GM18526 (cell line): ENCODE results near the gene FAM222B.

Experiments used
- POLR2A ChIP-seq: IDR thresholded peaks from 3 replicates; pipeline ENCODE4 v1.6.1; 2011; ENCODE audit not compliant: insufficient read length; ENCODE audit errors: extremely low read depth

FAM222B gene

GRCh38 chr17:28856028-28856574, 13.5 kb upstream of the FAM222B start:
- TF ChIP-seq POLR2A = no peak

GRCh38 chr17:28855336-28855679, 12.7 kb upstream of the FAM222B start:
- no peak for TF ChIP-seq POLR2A

GRCh38 chr17:28854457-28855335, 12.1 kb upstream of the FAM222B start, which contains the start of gene ERAL1:
Gene ERAL1, plus strand, starts transcription at chr17:28855016. Its CDS starts 19 bp downstream, at chr17:28855035.
- TF ChIP-seq POLR2A = peak; percentile 79

GRCh38 chr17:28853295-28853694, 10.7 kb upstream of the FAM222B start:
- TF ChIP-seq POLR2A = no peak

GRCh38 chr17:28849281-28849680, 6.7 kb upstream of the FAM222B start:
- no peak for TF ChIP-seq POLR2A

GRCh38 chr17:28846231-28846630, 3.6 kb upstream of the FAM222B start:
- no peak for TF ChIP-seq POLR2A

- TF ChIP-seq POLR2A = no peak
Observed at GRCh38 chr17:28843816-28844148, 1.2 kb upstream of the FAM222B start.

- TF ChIP-seq POLR2A = no peak
Observed at GRCh38 chr17:28841901-28842281, 699 bp downstream of the FAM222B start.

- no peak for TF ChIP-seq POLR2A
Observed at GRCh38 chr17:28839221-28839620, 3.4 kb downstream of the FAM222B start.

GRCh38 chr17:28834420-28834819, 8.2 kb downstream of the FAM222B start:
- TF ChIP-seq POLR2A = no peak

- TF ChIP-seq POLR2A = no peak
Observed at GRCh38 chr17:28828294-28829040, 14.1 kb downstream of the FAM222B start.

GRCh38 chr17:28827672-28828071, 14.9 kb downstream of the FAM222B start:
- TF ChIP-seq POLR2A = no peak

GRCh38 chr17:28819582-28819981, 23.0 kb downstream of the FAM222B start:
- TF ChIP-seq POLR2A = no peak

- TF ChIP-seq POLR2A = no peak
Observed at GRCh38 chr17:28818819-28819221, 23.8 kb downstream of the FAM222B start.

- TF ChIP-seq POLR2A = no peak
Observed at GRCh38 chr17:28816540-28816939, 26.1 kb downstream of the FAM222B start.

- TF ChIP-seq POLR2A = no peak
Observed at GRCh38 chr17:28812748-28813377, 29.7 kb downstream of the FAM222B start.
